Activated T-cell treated with anti-CD3 and anti-CD28 coated beads for 48 hours (primary cell): ENCODE measurements around the gene MUC4.
"Not testable (repeated sequence)": the region's sequence is repeated elsewhere in the genome, so short reads cannot be mapped to it uniquely, and the experiment has no call there.

Experiments used
- DNase-seq: peaks from one replicate; pipeline ENCODE4 v3.0.0-alpha.2; 2020; ENCODE audit warnings: low read depth

MUC4 gene

GRCh38 chr3:195788711-195789581, 22.8 kb downstream of the MUC4 start:
- no peak for DNase-seq

DNA sequence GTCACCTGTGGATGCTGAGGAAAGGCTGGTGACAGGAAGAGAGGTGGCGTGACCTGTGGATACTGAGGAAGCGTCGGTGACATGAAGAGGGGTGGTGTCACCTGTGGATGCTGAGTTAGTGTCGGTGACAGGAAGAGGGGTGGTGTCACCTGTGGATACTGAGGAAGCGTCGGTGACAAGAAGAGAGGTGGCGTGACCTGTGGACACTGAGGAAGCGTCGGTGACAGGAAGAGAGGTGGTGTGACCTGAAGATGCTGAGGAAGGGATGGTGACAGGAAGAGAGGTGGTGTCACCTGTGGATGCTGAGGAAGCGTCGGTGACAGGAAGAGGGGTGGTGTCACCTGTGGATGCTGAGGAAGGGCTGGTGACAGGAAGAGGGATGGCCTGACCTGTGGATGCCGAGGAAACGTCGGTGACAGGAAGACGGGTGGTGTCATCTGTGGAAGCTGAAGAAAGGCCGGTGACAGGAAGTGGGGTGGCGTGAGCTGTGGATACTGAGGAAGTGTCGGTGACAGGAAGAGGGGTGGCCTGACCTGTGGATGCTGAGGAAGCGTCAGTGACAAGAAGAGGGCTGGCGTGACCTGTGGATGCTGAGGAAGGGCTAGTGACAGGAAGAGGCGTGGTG, 25.8 kb downstream of the MUC4 start:
- DNase-seq, result not testable (repeated sequence)

- DNase-seq, result not testable (repeated sequence)
Measured at GRCh38 chr3:195784031-195784430, 27.7 kb downstream of the MUC4 start.

GRCh38 chr3:195781236-195781635, 30.5 kb downstream of the MUC4 start:
- DNase-seq, result not testable (repeated sequence)

GRCh38 chr3:195777975-195778374, 33.8 kb downstream of the MUC4 start:
- no peak for DNase-seq

DNA sequence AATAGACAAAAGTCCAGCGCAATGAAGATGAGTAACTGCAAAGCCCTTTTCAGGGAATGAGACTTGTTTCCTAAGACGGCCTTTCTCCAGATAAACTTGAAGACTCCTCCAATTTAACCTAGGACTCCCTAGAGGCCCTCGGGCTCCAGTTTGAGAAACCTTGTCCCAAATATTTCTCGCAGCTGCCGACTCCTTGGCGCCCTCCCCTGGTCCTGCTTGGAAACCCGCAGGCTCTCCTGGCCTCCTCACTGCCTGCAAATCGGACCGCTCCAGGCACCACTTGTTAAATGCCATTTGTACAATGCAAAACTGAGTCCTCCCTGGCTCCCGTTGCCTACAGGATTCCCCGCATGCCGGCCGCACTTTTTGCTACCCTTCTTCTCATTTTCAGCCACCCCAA, 36.8 kb downstream of the MUC4 start:
- no peak for DNase-seq

DNA sequence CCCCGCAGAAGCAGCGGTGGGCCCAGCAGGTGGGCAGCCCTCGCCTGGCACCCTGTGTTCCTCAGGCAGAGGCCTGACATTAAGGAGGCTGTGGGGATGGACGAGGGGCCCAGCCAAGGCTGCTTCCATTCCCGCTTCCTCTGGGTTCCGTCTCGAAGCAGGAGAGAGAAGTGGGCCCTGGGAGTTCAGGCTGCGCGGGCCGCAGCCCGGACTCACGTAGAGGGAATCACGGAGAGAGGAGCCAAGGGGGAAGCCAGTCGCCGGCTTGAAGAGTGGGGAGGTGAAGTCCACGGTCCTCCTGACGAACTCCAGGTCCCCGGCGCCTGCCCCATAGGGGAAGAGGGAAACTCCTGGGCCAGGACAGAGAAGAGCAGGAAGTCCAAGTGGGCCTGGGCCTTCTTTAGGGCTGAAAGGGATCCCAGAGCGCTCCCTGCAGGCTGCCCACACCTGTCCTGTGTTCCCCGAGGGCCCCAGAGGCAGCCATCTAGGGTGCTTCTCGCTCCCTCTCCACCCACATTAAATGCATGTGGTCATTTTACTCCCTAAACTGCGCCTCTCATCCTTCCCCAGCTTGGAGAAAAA, 37.7 kb downstream of the MUC4 start:
- DNase-seq, result no peak

DNA sequence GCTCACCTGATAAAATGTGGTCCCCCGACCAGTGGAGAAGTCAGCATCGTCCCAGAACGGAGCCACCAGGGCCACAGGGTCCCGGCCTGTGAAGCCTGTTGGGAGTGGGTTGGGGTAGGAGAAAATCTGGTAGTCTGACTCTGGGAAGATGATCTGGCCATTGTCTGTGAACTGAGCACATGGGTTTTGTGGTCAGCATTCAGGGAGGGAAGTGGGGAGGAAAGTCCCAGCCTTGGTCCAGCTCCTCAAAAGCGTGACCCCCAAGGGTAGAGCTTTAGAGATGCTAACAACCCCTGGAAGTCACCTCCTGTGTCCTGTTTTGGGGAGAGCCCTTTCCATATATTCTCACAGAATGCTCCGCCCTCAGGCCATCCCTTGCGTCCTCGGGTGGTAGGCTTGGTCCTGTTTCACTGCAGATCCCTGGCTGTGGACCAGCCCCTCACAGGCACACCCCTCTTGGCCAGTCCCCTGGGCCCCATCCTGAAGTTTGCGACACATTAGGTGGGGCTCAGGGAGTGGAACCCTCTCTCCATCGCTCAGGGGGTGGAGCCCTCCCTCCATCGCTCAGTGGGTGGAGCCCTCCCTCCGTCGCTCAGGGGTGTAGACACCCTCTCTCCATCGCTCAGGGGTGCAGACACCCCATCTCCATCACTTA, 40.0 kb downstream of the MUC4 start:
- DNase-seq, result no peak

- not testable (repeated sequence) for DNase-seq
Measured at GRCh38 chr3:195770841-195771645, 40.7 kb downstream of the MUC4 start.

- DNase-seq, result no peak
Measured at GRCh38 chr3:195770081-195770840, 41.5 kb downstream of the MUC4 start.

DNA sequence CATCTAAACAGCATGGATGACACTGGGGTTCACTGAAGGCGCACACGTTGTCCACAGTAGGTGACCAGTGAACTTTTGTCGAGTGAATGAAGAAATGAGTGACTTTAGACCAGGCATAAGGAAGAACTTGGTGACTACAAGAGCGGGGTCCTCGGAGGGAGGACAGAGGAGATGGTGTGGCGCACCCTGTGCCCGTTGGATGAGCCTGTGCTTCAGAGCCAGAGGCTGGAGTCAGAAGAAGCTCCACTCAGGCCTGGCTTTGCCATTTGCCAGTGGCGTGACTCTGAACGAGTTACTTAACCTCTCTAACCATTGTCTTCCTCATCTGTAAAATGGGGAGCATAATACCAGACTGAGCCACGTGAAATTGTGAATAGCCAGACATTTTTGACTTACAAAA, 42.2 kb downstream of the MUC4 start:
- DNase-seq, result no peak

DNA sequence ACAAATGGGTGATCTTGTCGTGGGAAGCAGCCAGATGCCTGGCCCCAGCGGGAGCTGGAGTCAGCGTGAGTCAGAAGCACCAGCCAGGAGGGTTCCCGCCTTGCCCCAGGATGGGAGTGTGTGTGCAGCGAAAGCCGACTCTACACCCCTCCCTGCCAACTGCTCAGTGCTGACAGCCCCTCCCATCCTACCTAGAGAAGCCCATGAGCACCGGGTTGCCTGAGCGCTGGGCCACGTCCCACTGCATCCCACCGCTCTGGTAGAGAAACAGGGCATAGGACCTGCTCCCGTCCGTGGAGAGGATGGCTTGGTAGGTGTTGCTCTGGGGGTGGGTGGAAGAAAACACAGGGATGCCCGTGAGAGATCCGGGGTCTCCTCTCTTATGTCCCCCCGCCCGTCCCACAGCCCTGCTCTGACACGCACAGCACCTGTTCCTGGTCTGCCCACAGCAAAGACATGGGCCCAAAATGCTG, 42.9 kb downstream of the MUC4 start:
- DNase-seq, result no peak

DNA sequence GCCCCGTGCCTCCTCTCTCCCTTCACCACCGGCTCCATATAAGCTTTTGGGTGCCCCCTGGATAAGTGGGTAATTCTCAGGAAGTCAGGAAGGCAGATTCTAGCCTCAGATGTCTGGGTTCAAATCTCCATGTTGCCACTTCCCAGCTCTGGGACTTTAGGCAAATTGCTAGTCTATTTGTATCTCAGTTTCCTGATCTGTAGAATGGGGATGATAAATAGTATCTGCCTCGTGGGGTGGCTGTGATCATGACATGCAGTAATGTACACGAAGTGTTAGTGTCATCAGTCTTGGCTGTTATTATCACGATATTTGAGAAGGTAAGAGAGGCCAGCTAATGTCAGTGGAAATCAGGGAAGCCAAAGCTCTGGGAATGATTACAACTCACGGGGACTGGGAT, 43.3 kb downstream of the MUC4 start:
- no peak for DNase-seq

GRCh38 chr3:195767792-195768191, 43.9 kb downstream of the MUC4 start:
- no peak for DNase-seq

- no peak for DNase-seq
Measured at GRCh38 chr3:195766671-195767070, 45.1 kb downstream of the MUC4 start.

DNA sequence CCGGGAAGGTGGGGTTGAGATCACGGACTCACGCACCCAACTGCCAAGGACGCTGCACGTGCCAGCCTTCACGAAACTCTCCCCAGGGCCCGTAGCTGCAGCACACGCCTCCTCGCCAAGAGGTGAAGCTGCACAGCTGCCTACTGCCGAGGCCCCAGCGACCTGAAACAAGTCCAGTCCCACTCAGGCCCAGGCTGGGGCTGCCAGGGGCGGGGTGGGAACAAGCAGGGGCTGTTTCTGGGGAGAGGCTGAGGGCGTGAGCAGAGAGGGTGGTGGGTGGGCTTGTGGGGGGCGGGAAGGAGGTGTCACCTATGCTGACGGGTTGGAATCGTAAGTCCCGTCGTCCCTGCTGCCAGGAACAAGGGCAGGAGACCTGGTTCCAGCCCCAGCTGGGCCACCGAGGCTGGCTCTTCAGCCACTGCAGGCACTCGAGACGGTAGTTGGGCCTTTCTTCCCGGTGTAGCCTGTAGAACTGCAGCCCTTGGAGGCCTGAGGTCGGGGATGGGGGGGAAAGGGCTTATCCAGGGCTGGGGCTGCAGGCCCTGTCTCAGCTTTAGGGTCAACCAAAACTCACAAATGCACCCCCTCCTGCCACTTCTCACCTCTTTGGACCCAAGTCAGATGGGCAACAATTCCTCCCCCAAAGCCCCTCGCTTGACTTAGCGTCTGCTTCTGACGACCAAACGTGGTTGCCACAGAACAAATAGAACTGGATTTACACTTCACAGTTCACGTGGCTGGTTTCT, 46.6 kb downstream of the MUC4 start:
- DNase-seq, result no peak

GRCh38 chr3:195763843-195764825, 47.6 kb downstream of the MUC4 start:
- no peak for DNase-seq

DNA sequence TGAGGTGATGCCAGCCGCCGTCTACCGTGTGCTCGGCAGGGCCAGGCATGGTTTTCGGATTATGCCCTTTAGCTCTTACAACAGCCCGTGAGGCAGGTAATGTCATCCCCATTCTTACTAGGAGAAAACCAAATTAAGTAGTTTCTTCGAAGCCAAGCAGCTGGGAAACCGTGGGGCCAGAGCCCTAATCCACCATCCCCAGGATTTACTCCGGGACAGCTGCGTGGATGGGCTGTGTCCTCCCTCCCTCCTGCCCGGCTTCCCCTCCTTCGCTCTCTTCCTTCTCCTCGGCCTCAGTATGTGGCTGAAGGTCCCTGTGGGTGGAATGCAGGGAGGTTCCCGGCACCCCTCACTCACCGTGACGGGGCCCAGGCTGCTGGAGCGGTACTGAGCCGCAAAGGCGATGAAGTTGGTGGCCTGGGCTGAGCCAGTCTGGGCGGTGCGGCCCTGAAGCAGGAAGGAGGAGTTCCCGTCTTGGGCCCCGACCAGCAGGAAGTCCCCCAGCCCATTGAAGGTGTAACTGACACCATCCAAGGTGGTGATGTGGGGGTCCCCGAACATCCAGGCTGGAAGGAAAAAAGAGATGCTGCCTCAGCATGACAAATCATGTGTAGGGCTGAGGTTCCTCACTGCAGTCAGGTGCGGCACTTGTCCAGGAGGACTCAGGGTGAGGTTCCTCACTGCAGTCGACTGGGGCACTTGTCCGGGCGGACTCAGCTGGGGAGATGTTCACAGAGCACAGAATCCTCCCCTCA, 48.5 kb downstream of the MUC4 start:
- no peak for DNase-seq
